Stimulated activated CD4-positive, alpha-beta T cell treated with anti-CD3 and anti-CD28 coated beads, Interleukin-1b, Interleukin-23, amount 100 ng/mL, for 48 hours (primary cell): ENCODE results near the gene LAMTOR5.
A peak's percentile ranks its signal among the peaks of the same experiment; 100 is the strongest.

Source experiments
- DNase-seq: peaks from one replicate; pipeline ENCODE4 v3.0.0-alpha.2; 2020

Gene LAMTOR5

DNA sequence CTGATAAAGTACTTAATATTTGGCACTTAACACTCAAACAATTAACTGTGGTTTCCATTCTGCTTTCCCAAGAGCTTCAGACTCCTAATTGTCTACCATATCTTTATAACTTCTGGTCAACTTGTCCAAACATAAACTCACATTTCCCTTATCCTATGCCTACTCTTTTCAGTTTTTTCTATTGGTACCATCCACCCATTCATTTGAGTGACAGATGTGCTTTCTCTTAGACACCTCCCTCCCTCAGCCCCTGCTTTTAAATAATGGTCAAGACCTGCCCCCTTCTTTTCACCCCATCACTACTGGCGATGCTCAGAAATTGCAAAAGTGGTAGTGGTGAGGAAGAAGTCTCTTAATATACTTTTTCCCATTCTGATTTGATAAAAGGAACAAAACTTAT, 22.1 kb downstream of the LAMTOR5 start:
- no peak for DNase-seq

DNA sequence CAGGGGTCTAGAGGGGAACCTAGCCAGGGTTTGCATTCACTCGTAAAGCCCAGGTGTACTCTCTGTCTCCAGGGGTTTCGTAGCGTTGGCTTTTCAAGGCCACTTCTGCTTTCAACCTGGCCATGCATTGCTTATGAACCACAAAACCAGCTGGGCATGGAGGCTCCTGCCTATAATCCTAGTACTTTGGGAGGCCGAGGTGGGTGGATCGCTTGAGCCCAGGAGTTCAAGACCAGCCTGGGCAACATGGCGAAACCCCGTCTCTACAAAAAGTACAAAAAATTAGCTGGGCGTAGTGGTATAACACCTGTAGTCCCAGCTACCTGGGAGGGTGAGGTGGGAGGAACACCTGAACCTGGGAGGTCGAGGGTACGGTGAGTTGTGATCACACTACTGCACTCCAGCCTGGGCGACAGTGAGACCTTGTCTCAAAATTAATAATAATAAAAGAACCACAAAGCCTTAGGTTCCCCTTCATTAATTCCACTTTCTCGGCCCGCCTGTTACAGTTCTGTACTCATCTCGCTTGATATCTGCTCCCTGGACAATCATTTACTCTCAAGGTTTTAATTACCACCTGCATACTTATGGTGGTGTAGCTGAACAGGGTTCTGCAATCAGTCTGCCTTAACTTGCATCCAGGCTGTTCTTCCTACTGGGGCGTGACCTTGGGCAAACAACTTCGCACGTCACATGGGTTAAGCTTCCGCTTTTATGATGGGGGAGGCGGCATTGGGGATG, 22.7 kb downstream of the LAMTOR5 start:
- DNase-seq, result no peak

GRCh38 chr1:110383251-110383990, 24.1 kb downstream of the LAMTOR5 start:
- DNase-seq, result no peak

DNA sequence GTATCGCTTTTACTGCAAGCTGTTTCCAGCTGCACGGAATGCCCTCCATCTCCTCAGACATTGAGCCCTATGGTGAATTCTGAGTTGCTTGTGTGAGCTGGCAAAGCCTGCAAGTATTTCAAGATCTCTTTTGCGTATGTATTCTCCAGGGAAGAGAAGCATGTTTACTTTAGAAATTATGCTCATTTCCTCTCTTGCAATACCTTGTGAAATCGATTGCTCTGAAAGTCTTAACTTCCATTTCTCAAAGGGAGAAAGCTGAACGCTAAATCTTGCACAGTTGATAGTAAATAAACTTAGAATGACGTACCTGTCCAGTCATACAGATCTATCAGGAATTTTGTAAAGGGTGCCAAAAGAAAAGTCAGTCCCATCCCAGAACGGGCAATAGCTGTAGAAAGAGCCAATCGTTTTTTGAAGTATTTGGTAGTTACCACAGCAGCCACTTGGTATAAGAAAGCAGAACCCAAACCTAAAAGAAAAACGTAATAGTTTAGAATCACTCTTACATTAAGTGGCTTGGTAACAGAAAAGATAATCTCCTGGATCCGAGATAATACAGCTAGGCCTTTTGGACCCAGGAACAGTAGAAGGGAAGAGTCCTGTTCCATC, 26.7 kb downstream of the LAMTOR5 start:
- DNase-seq, result no peak

- DNase-seq, result no peak
These were observed 32.0 kb downstream of the LAMTOR5 start for GRCh38 chr1:110375490-110375889.

GRCh38 chr1:110370827-110371226, 36.7 kb downstream of the LAMTOR5 start:
- DNase-seq, result peak; percentile 15

DNA sequence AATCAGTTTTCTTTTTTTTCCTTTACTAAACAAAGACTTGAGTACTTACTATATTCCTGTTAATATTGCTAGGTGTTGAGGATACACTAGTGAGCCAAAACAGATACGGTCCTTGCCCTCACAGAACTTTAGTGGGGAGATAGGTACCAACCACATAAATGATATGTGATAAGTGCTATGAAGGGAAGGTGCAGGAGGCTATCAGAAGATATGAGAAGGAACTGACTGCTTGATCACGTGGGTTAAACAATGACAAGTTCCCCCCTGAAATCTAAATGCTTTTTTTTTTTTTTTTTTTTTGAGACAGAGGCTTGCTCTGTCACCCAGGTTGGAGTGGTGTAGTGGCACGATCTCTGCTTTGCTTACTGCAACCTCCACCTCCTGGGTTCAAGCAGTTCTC, 43.3 kb downstream of the LAMTOR5 start:
- no peak for DNase-seq

DNA sequence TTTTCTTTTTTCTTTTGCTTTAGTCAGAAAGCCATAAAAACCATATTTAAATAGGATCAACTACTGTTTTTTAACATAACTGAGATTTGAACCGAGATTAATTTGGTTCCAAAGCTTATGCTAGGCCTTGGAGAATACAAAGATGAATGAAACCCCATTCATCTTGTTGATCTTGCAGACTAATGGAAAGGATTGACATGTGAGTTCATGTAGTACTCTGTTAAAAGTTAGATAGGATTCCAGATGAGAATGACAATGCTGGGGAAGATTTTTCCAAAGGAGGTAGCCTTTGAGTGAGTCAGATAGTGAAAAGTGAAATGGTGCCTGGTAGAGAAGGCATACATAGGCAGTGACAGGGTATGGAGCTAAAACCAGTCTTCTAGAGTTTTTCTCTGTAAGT, 45.6 kb downstream of the LAMTOR5 start:
- no peak for DNase-seq

DNA sequence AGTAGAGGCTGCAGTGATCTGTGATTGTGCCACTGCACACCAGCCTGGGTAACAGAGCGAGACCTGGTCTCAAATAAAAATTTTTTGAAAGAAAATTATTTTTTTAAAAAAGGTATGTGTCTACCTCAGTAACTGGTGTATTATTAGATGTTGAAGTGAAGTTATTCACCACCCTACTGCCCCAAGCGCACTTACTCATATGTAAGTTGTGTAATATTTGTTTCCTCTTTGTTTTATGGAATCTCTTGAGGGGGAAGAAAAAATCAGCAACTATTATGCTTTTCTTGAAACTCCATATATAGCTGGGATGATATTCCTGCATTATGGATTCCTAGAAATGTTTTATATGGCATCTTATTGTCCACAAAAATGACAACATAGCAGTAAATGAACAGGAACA, 47.1 kb downstream of the LAMTOR5 start:
- DNase-seq, result no peak

- no peak for DNase-seq
These were observed 51.1 kb downstream of the LAMTOR5 start for GRCh38 chr1:110356379-110356778.

DNA sequence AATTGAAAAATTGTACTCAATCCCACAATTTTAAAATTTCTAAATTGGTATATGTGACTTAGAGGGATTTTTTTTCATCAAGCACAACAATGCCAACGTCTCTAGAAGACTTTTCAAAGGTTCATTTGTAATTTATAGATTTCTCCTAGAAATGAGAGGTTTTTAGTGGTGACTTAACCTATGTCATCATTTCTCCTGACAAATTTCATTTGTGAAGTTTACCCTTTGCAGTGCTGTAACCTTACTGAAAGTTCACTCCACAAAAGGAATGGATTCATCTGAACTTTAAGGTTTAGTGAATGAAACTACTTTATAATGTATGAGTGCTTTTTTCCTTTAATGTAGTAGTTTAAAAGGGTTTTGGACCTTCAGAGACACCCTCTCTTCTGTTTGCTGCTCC, 52.2 kb downstream of the LAMTOR5 start:
- DNase-seq, result no peak
